HepG2 (cell line): ENCODE measurements around the gene KAT6B. TPM values are rescaled to one million over a fixed set of nuclear protein-coding genes. Genes with fewer than 3 reads are reported as not detected.

ENCODE experiments used
- CREBL2 ChIP-seq: sonication (generic); formaldehyde crosslinking; IDR thresholded peaks from 2 replicates; pipeline ENCODE4 v1.8.1; 2023; ENCODE audit warnings: missing genetic modification reagents, mild to moderate bottlenecking, borderline replicate concordance
- DMAP1 ChIP-seq: IDR thresholded peaks from 2 replicates; pipeline ENCODE4 v1.6.1; 2016
- FOSL2 ChIP-seq: sonication (generic); formaldehyde crosslinking; IDR thresholded peaks from 2 replicates; pipeline ENCODE4 v1.4.0; 2020; ENCODE audit warnings: missing genetic modification reagents
- FOXK1 ChIP-seq: sonication (generic); formaldehyde crosslinking; IDR thresholded peaks from 2 replicates; pipeline ENCODE4 v1.4.0; 2020; ENCODE audit warnings: low read depth, missing genetic modification reagents, borderline replicate concordance
- GATAD2A ChIP-seq: IDR thresholded peaks from 2 replicates; pipeline ENCODE4 v1.6.1; 2016
- IRF9 ChIP-seq: sonication (generic); formaldehyde crosslinking; IDR thresholded peaks from 2 replicates; pipeline ENCODE4 v1.8.0; 2022; ENCODE audit warnings: missing genetic modification reagents, mild to moderate bottlenecking, borderline replicate concordance
- JDP2 ChIP-seq: sonication (generic); formaldehyde crosslinking; IDR thresholded peaks from 2 replicates; pipeline ENCODE4 v1.8.1; 2022; ENCODE audit warnings: missing genetic modification reagents, borderline replicate concordance
- NONO ChIP-seq, 2 experiments: fragments of 450-650 bp in 1 of 2; sonication (generic) in 1 of 2; formaldehyde crosslinking in 1 of 2; IDR thresholded peaks in 1 of 2; conservative IDR thresholded peaks in 1 of 2; 2 replicates each; pipeline versions ENCODE4 v1.6.1 to v1.8.0; 2017 to 2022; ENCODE audit warnings: mild to moderate bottlenecking in 1 of 2, missing genetic modification reagents in 1 of 2, moderate library complexity in 1 of 2
- NR2C2 ChIP-seq: sonication (generic); formaldehyde crosslinking; IDR thresholded peaks from 2 replicates; pipeline ENCODE4 v1.4.0; 2020; ENCODE audit warnings: missing genetic modification reagents, mild to moderate bottlenecking, moderate library complexity, borderline replicate concordance
- PATZ1 ChIP-seq: sonication (generic); formaldehyde crosslinking; IDR thresholded peaks from 2 replicates; pipeline ENCODE4 v1.4.0; 2020; ENCODE audit warnings: missing genetic modification reagents
- RAD21 ChIP-seq: fragments of 450-650 bp; formaldehyde crosslinking; IDR thresholded peaks from 2 replicates; pipeline ENCODE4 v1.5.0; 2020; ENCODE audit warnings: mild to moderate bottlenecking
- SOX6 ChIP-seq, 2 experiments: fragments of 450-650 bp in 1 of 2; sonication (generic) in 1 of 2; formaldehyde crosslinking in 1 of 2; IDR thresholded peaks; 2 replicates each; pipeline versions ENCODE4 v1.4.0 to v1.6.1; 2017 to 2020; ENCODE audit warnings: antibody characterized with exemption in 1 of 2, mild to moderate bottlenecking in 1 of 2, missing genetic modification reagents in 1 of 2
- TEAD3 ChIP-seq: optimal IDR thresholded peaks from 2 replicates; pipeline ENCODE3; 2016; ENCODE audit warnings: borderline replicate concordance
- XRCC5 ChIP-seq: fragments of 200-400 bp; formaldehyde crosslinking; optimal IDR thresholded peaks from 2 replicates; pipeline ENCODE3; 2017; ENCODE audit warnings: mild to moderate bottlenecking, low read length
- ZBTB10 ChIP-seq: sonication (generic); formaldehyde crosslinking; IDR thresholded peaks from 2 replicates; pipeline ENCODE4 v1.4.0; 2020; ENCODE audit warnings: missing genetic modification reagents, borderline replicate concordance
- ZNF256 ChIP-seq: sonication (generic); formaldehyde crosslinking; conservative IDR thresholded peaks from 2 replicates; pipeline ENCODE4 v1.4.0; 2020; ENCODE audit warnings: missing genetic modification reagents
- ZNF513 ChIP-seq: sonication (generic); formaldehyde crosslinking; conservative IDR thresholded peaks from 2 replicates; pipeline ENCODE4 v1.5.0; 2020; ENCODE audit warnings: missing genetic modification reagents
- ZNF576 ChIP-seq: sonication (generic); formaldehyde crosslinking; IDR thresholded peaks from 2 replicates; pipeline ENCODE4 v1.4.0; 2020; ENCODE audit warnings: mild to moderate bottlenecking, missing genetic modification reagents
- ZNF883 ChIP-seq: sonication (generic); formaldehyde crosslinking; IDR thresholded peaks from 2 replicates; pipeline ENCODE4 v1.5.1; 2020; ENCODE audit warnings: mild to moderate bottlenecking, missing genetic modification reagents; ENCODE audit errors: not compliant biosample characterization
- ZSCAN29 ChIP-seq: sonication (generic); formaldehyde crosslinking; conservative IDR thresholded peaks from 2 replicates; pipeline ENCODE4 v1.4.0; 2020; ENCODE audit warnings: mild to moderate bottlenecking, missing genetic modification reagents
- polyA plus RNA-seq, 8 experiments: library from polyadenylated mRNA; depleted of rRNA in 3 of 8; stranded (reverse) in 7 of 8; unstranded in 1 of 8; fragments of >200 nt; fragmentation: Illumina TruSeq in 4 of 8; extraction: Trizol in 4 of 8; gene quantifications; 2 replicates each; pipeline versions ENCODE4 v1.2.1 to v1.2.3, GENCODE V29; 2011 to 2016; ENCODE audit warnings: low read depth in 4 of 8, missing spikeins in 1 of 8, mixed read lengths in 1 of 8; ENCODE audit not compliant: insufficient read depth in 1 of 8
- total RNA-seq, 5 experiments: library from RNA; depleted of rRNA; stranded (reverse); fragments of >200 nt; fragmentation: Illumina TruSeq; extraction: Trizol; gene quantifications; 2 replicates each; pipeline ENCODE4 v1.2.3, GENCODE V29; 2016; ENCODE audit warnings: low read depth in 1 of 5

Gene KAT6B
- total and polyA plus RNA-seq, 2 of the 13 experiments (the other 11 are each of a cell fraction or from before 2014, with no cell fraction given), result 3.0 to 9.5 TPM

- TF ChIP-seq FOXK1 (CRISPR knock-in tag) (no peak), FOSL2 (CRISPR knock-in tag) (peak; percentile 91), NONO (IDR thresholded peaks at IDR 0.05) (no peak), NONO (CRISPR knock-in tag; conservative IDR thresholded peaks at IDR 0.05) (no peak), RAD21 (CRISPR knock-in tag) (no peak), ZNF513 (CRISPR knock-in tag) (no peak), ZBTB10 (CRISPR knock-in tag) (peak; percentile 67; the same call in 1 of the 2 replicates), DMAP1 (CRISPR knock-in tag) (0 out of 2 replicates have a peak, but pooled peaks have one; percentile 20), IRF9 (no peak), GATAD2A (CRISPR knock-in tag) (peak; percentile 90; the same call in 1 of the 2 replicates), ZNF256 (CRISPR knock-in tag) (no peak), NR2C2 (peak; percentile 78; the same call in 1 of the 2 replicates), JDP2 (no peak), TEAD3 (CRISPR knock-in tag) (peak; percentile 60), XRCC5 (no peak), ZNF576 (no peak), ZSCAN29 (CRISPR knock-in tag) (0 out of 2 replicates have a peak, but pooled peaks have one; percentile 1), ZNF883 (no peak), SOX6 (IDR thresholded peaks at IDR 0.05) (no peak), SOX6 (CRISPR knock-in tag; IDR thresholded peaks at IDR 0.05) (peak; percentile 80), PATZ1 (CRISPR knock-in tag) (peak; percentile 48; the same call in 1 of the 2 replicates), CREBL2 (CRISPR knock-in tag) (no peak)
Measured at GRCh38 chr10:74822101-74822500, 4.3 kb upstream of the KAT6B start (continued).
